HepG2 (cell line): ENCODE measurements around the gene PRDM10. TPM values are rescaled to one million over a fixed set of nuclear protein-coding genes. Genes with fewer than 3 reads are reported as not detected.
A peak's percentile ranks its signal among the peaks of the same experiment; 100 is the strongest.

Experiments used
- ARID5B ChIP-seq: IDR thresholded peaks from 2 replicates; pipeline ENCODE4 v1.4.0; 2020; ENCODE audit warnings: mild to moderate bottlenecking, missing genetic modification reagents
- CEBPB ChIP-seq: IDR thresholded peaks from 2 replicates; pipeline ENCODE4 v1.6.1; 2011; ENCODE audit warnings: low read depth, low read length, improper control_type of control experiment, borderline replicate concordance
- FOXA3 ChIP-seq: IDR thresholded peaks from 2 replicates; pipeline ENCODE4 v1.6.1; 2016; ENCODE audit warnings: missing genetic modification reagents, missing compliant biosample characterization
- GATAD2A ChIP-seq: IDR thresholded peaks from 2 replicates; pipeline ENCODE4 v1.6.1; 2016
- HMGXB4 ChIP-seq, 2 experiments: sonication (generic) in 1 of 2; formaldehyde crosslinking in 1 of 2; IDR thresholded peaks; 2 replicates each; pipeline versions ENCODE4 v1.4.0 to v1.6.1; 2018 to 2020; ENCODE audit warnings: missing genetic modification reagents in 2 of 2, borderline replicate concordance in 1 of 2, low read depth in 1 of 2, mild to moderate bottlenecking in 1 of 2, missing biosample characterization in 1 of 2
- HNRNPUL1 ChIP-seq: fragments of 200-400 bp; formaldehyde crosslinking; IDR thresholded peaks from 2 replicates; pipeline ENCODE4 v1.6.1; 2017; ENCODE audit warnings: low read depth, mild to moderate bottlenecking, low read length, moderate library complexity
- HOXA5 ChIP-seq: sonication (generic); formaldehyde crosslinking; IDR thresholded peaks from 2 replicates; pipeline ENCODE4 v1.4.0; 2020; ENCODE audit warnings: missing genetic modification reagents
- MED13 ChIP-seq: sonication (generic); formaldehyde crosslinking; IDR thresholded peaks from 2 replicates; pipeline ENCODE4 v1.5.0; 2020; ENCODE audit warnings: missing genetic modification reagents
- NKX3-1 ChIP-seq: sonication (generic); formaldehyde crosslinking; IDR thresholded peaks from 2 replicates; pipeline ENCODE4 v1.5.0; 2020; ENCODE audit warnings: missing genetic modification reagents
- RERE ChIP-seq: IDR thresholded peaks from 2 replicates; pipeline ENCODE4 v1.6.1; 2016; ENCODE audit warnings: low read depth, missing genetic modification reagents, missing compliant biosample characterization
- SALL1 ChIP-seq: sonication (generic); formaldehyde crosslinking; IDR thresholded peaks from 2 replicates; pipeline ENCODE4 v1.8.0; 2022; ENCODE audit warnings: mild to moderate bottlenecking, missing genetic modification reagents
- SIX1 ChIP-seq: sonication (generic); formaldehyde crosslinking; IDR thresholded peaks from 2 replicates; pipeline ENCODE4 v1.4.0; 2020; ENCODE audit warnings: missing genetic modification reagents, borderline replicate concordance
- ZNF281 ChIP-seq: sonication (generic); formaldehyde crosslinking; IDR thresholded peaks from 2 replicates; pipeline ENCODE4 v1.4.0; 2020; ENCODE audit warnings: missing genetic modification reagents, borderline replicate concordance
- polyA plus RNA-seq, 8 experiments: library from polyadenylated mRNA; depleted of rRNA in 3 of 8; stranded (reverse) in 7 of 8; unstranded in 1 of 8; fragments of >200 nt; fragmentation: Illumina TruSeq in 4 of 8; extraction: Trizol in 4 of 8; gene quantifications; 2 replicates each; pipeline versions ENCODE4 v1.2.1 to v1.2.3, GENCODE V29; 2011 to 2016; ENCODE audit warnings: low read depth in 4 of 8, missing spikeins in 1 of 8, mixed read lengths in 1 of 8; ENCODE audit not compliant: insufficient read depth in 1 of 8
- total RNA-seq, 5 experiments: library from RNA; depleted of rRNA; stranded (reverse); fragments of >200 nt; fragmentation: Illumina TruSeq; extraction: Trizol; gene quantifications; 2 replicates each; pipeline ENCODE4 v1.2.3, GENCODE V29; 2016; ENCODE audit warnings: low read depth in 1 of 5

PRDM10 gene
- total and polyA plus RNA-seq, 2 of the 13 experiments (the other 11 are each of a cell fraction or from before 2014, with no cell fraction given) = 5.7 to 5.8 TPM

GRCh38 chr11:129999407-129999806 lies 3.2 kb downstream of the PRDM10 start (continued):
- TF ChIP-seq ARID5B (CRISPR knock-in tag) (peak; percentile 93), HMGXB4 (CRISPR knock-in tag; IDR thresholded peaks at IDR 0.05; ENCODE audit: borderline replicate concordance in 1 of 2, low read depth in 1 of 2) (peak in 1 of 2 experiments; percentile 41; a peak in 1 of 4 replicates), SALL1 (CRISPR knock-in tag) (peak; percentile 55; the same call in 1 of the 2 replicates), NKX3-1 (CRISPR knock-in tag) (0 out of 2 replicates have a peak, but pooled peaks have one; percentile 17), SIX1 (CRISPR knock-in tag) (peak; percentile 87), CEBPB (peak; percentile 40; the same call in 1 of the 2 replicates), HOXA5 (0 out of 2 replicates have a peak, but pooled peaks have one; percentile 19), GATAD2A (peak; percentile 83), FOXA3 (CRISPR knock-in tag) (peak; percentile 92), ZNF281 (CRISPR knock-in tag) (no peak), HNRNPUL1 (0 out of 2 replicates have a peak, but pooled peaks have one; percentile 49), RERE (peak; percentile 65; the same call in 1 of the 2 replicates), MED13 (no peak; the same call in 1 of the 2 replicates)
